SK-N-SH (cell line): ENCODE data around the gene FRMD7. TPM values are rescaled to one million over a fixed set of nuclear protein-coding genes. Genes with fewer than 3 reads are reported as not detected.

ENCODE experiments used
- CTCF ChIA-PET: fragments of 300-600, 350-600 bp; formaldehyde crosslinking; extraction: SDS; loops from one replicate; lab custom pipeline; 2021; lab: Yijun Ruan, JAX
- POLR2A ChIA-PET: fragments of 350-600 bp; sonication (Branson Sonifier 250); formaldehyde crosslinking; extraction: SDS; loops from one replicate; lab custom pipeline; 2020; ENCODE audit warnings: antibody characterized with exemption, inconsistent platforms; lab: Yijun Ruan, JAX
- DNase-seq: peaks from one replicate; pipeline ENCODE4 v3.0.0; 2012
- H2AFZ ChIP-seq: fragments of 200-600 bp; sonication (generic); 2 replicates; pipeline ENCODE4 v1.8.1; 2016; ENCODE audit warnings: antibody characterized with exemption, mild to moderate bottlenecking, low read depth
- H3F3A ChIP-seq: fragments of 200-600 bp; sonication (generic); replicated peaks from 2 replicates; pipeline ENCODE3; 2016; ENCODE audit warnings: antibody characterized with exemption, mild to moderate bottlenecking; ENCODE audit not compliant: insufficient read depth
- H3K27ac ChIP-seq, 2 experiments: fragments of 200-500 bp in 1 of 2; fragments of 200-600 bp in 1 of 2; sonication (Bioruptor generic) in 1 of 2; sonication (generic), shearing (Covaris generic) in 1 of 2; 2 replicates each; pipeline versions ENCODE4 v1.5.1 to v1.6.1; 2014 to 2016; ENCODE audit warnings: low read depth in 2 of 2, inconsistent platforms in 1 of 2, low read length in 1 of 2, mild to moderate bottlenecking in 1 of 2, mixed read lengths in 1 of 2
- H3K27me3 ChIP-seq: fragments of 200-600 bp; sonication (generic), shearing (Covaris generic); 2 replicates; pipeline ENCODE4 v1.6.1; 2016; ENCODE audit warnings: mixed run types; ENCODE audit not compliant: insufficient read depth
- H3K36me3 ChIP-seq, 2 experiments: fragments of 200-500 bp in 1 of 2; fragments of 200-600 bp in 1 of 2; sonication (Bioruptor generic) in 1 of 2; sonication (generic) in 1 of 2; replicated peaks in 1 of 2; 2 replicates each; pipeline versions ENCODE3 to v1.5.1; 2014 to 2016; ENCODE audit warnings: low read length in 1 of 2, mild to moderate bottlenecking in 1 of 2; ENCODE audit not compliant: insufficient read depth in 2 of 2, control insufficient read depth in 1 of 2
- H3K4me1 ChIP-seq, 2 experiments: fragments of 200-500 bp in 1 of 2; fragments of 200-600 bp in 1 of 2; sonication (Bioruptor generic) in 1 of 2; sonication (generic), shearing (Covaris generic) in 1 of 2; 2 replicates each; pipeline versions ENCODE4 v1.5.1 to v1.6.1; 2014 to 2016; ENCODE audit warnings: low read depth in 1 of 2, low read length in 1 of 2, mixed run types in 1 of 2; ENCODE audit not compliant: insufficient read depth in 2 of 2, control insufficient read depth in 1 of 2
- H3K4me2 ChIP-seq: fragments of 200-600 bp; sonication (generic), shearing (Covaris generic); 2 replicates; pipeline ENCODE4 v1.6.1; 2017; ENCODE audit warnings: mixed run types
- H3K4me3 ChIP-seq, 2 experiments: fragments of 200-500 bp in 1 of 2; fragments of 200-600 bp in 1 of 2; sonication (Bioruptor generic) in 1 of 2; sonication (generic), shearing (Covaris generic) in 1 of 2; 2 replicates each; pipeline versions ENCODE4 v1.5.1 to v1.8.1; 2014 to 2016; ENCODE audit warnings: low read depth in 2 of 2, inconsistent platforms in 1 of 2, low read length in 1 of 2, mild to moderate bottlenecking in 1 of 2, mixed read lengths in 1 of 2, moderate library complexity in 1 of 2
- H3K79me2 ChIP-seq: fragments of 200-600 bp; sonication (generic); 2 replicates; pipeline ENCODE4 v1.8.1; 2017; ENCODE audit warnings: mild to moderate bottlenecking; ENCODE audit not compliant: insufficient read depth
- H3K9ac ChIP-seq: fragments of 200-600 bp; sonication (generic); 2 replicates; pipeline ENCODE4 v1.6.1; 2017; ENCODE audit warnings: mixed run types
- H3K9me2 ChIP-seq: fragments of 200-600 bp; sonication (generic); 2 replicates; pipeline ENCODE4 v1.6.1; 2017; ENCODE audit warnings: mixed run types
- H3K9me3 ChIP-seq: fragments of 200-600 bp; sonication (generic); 2 replicates; pipeline ENCODE4 v1.6.1; 2017; ENCODE audit warnings: mixed run types, mild to moderate bottlenecking, moderate library complexity
- H4K20me1 ChIP-seq: fragments of 200-600 bp; sonication (generic); 2 replicates; pipeline ENCODE4 v1.6.1; 2017; ENCODE audit warnings: mild to moderate bottlenecking, mixed run types; ENCODE audit not compliant: insufficient read depth
- EZH2phosphoT487 ChIP-seq: fragments of 200-600 bp; sonication (generic); IDR thresholded peaks from 2 replicates; pipeline ENCODE4 v1.6.1; 2017; ENCODE audit warnings: low read depth, mixed run types, mild to moderate bottlenecking, antibody characterized with exemption, moderate library complexity, borderline replicate concordance
- FOXM1 ChIP-seq: IDR thresholded peaks from 2 replicates; pipeline ENCODE4 v1.4.0; 2012; ENCODE audit warnings: low read depth, mild to moderate bottlenecking
- GATA2 ChIP-seq: sonication (generic); formaldehyde crosslinking; IDR thresholded peaks from 2 replicates; pipeline ENCODE4 v1.5.0; 2020; ENCODE audit warnings: mild to moderate bottlenecking, missing genetic modification reagents
- JUND ChIP-seq: IDR thresholded peaks from 2 replicates; pipeline ENCODE4 v1.4.0; 2012
- NRF1 ChIP-seq: IDR thresholded peaks from 2 replicates; pipeline ENCODE4 v1.6.1; 2012; ENCODE audit warnings: low read depth, mild to moderate bottlenecking, low read length
- RCOR1 ChIP-seq: fragments of 150-350 bp; IDR thresholded peaks from 2 replicates; pipeline ENCODE4 v1.6.1; 2017; ENCODE audit warnings: antibody characterized with exemption, low read length
- RXRA ChIP-seq: IDR thresholded peaks from 2 replicates; pipeline ENCODE4 v1.4.0; 2012; ENCODE audit warnings: low read depth, mild to moderate bottlenecking, borderline replicate concordance
- SIN3A ChIP-seq: IDR thresholded peaks from 2 replicates; pipeline ENCODE4 v1.6.1; 2012; ENCODE audit warnings: low read depth, mild to moderate bottlenecking, low read length, moderate library complexity, borderline replicate concordance
- TCF12 ChIP-seq: IDR thresholded peaks from 2 replicates; pipeline ENCODE4 v1.4.0; 2012
- YY1 ChIP-seq: IDR thresholded peaks from 2 replicates; pipeline ENCODE4 v1.4.0; 2012; ENCODE audit warnings: low read depth, mild to moderate bottlenecking
- WGBS: methylation state at CpG from one replicate; pipeline ENCODE4 v1.1.6; 2017; ENCODE audit warnings: low lambda C conversion rate; 5-methylcytosine and 5-hydroxymethylcytosine counted together
- polyA plus RNA-seq, 3 experiments: library from polyadenylated mRNA; depleted of rRNA; stranded (reverse); fragments of >200 nt; gene quantifications; 2 replicates each; pipeline ENCODE4 v1.2.3, GENCODE V29; 2012
- TF ChIP-seq, protein P1 (sequence below): fragments of 200-600 bp; sonication (generic); IDR thresholded peaks from 2 replicates; pipeline ENCODE4 v1.6.1; 2017; ENCODE audit warnings: antibody characterized with exemption, mild to moderate bottlenecking, moderate library complexity
- TF ChIP-seq, protein P2 (sequence below): IDR thresholded peaks from 2 replicates; pipeline ENCODE4 v1.6.1; 2012; ENCODE audit warnings: mild to moderate bottlenecking, low read depth, low read length, moderate library complexity

The FRMD7 gene
- polyA plus RNA-seq, 1 of the 3 experiments (the other 2 are of a cell fraction), result not detected

DNA sequence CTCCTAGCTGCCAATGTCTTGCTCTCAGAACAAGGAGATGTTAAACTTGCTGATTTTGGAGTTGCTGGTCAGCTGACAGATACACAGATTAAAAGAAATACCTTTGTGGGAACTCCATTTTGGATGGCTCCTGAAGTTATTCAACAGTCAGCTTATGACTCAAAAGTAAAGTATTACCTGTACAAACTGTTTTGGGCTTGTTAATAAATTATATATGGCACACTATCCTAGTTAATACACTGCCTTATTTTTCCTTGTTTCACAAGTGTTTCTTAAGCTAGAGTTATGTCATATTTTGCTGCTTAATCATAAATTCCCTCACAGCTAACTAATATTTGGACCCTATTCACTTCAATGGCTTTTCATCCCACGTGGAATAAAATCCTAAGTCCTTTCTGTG lies 59.4 kb downstream of the FRMD7 start:
- Histone ChIP-seq H3K4me3 (no peak overlapping the region), H3K27me3 (no peaks in the 10 kb centered on the region; the same call in none of the 2 replicates), H3K27ac (no peak overlapping the region), H4K20me1 (no peaks in the 10 kb centered on the region), H2AFZ (no peak overlapping the region), H3K9me2 (no peaks in the 10 kb centered on the region), H3K9me3 (no peaks in the 10 kb centered on the region), H3K79me2 (no peaks in the 10 kb centered on the region), H3F3A (no peaks in the 10 kb centered on the region), H3K9ac (no peak overlapping the region), H3K4me2 (no peak overlapping the region), H3K36me3 (no peaks in the 10 kb centered on the region), H3K4me1 (no peaks in the 10 kb centered on the region; a peak in 1 of 4 replicates)
- WGBS, result 57% methylated on average over 1 of the region's 1 CpG
- no peak for DNase-seq
- ChIA-PET CTCF (interaction anchor here (1.7 to 4.5 kb wide), 2 partner anchors 10 to 227 kb away, joined by 4 to 16 read pairs; no protein-coding TSS in a partner anchor), POLR2A (no interaction called here)
- TF ChIP-seq FOXM1 (no peak), TCF12 (no peak), YY1 (no peak), EZH2phosphoT487 (no peak), SIN3A (no peak), GATA2 (CRISPR knock-in tag) (no peak), RXRA (no peak)
- TF ChIP-seq, protein P1, sequence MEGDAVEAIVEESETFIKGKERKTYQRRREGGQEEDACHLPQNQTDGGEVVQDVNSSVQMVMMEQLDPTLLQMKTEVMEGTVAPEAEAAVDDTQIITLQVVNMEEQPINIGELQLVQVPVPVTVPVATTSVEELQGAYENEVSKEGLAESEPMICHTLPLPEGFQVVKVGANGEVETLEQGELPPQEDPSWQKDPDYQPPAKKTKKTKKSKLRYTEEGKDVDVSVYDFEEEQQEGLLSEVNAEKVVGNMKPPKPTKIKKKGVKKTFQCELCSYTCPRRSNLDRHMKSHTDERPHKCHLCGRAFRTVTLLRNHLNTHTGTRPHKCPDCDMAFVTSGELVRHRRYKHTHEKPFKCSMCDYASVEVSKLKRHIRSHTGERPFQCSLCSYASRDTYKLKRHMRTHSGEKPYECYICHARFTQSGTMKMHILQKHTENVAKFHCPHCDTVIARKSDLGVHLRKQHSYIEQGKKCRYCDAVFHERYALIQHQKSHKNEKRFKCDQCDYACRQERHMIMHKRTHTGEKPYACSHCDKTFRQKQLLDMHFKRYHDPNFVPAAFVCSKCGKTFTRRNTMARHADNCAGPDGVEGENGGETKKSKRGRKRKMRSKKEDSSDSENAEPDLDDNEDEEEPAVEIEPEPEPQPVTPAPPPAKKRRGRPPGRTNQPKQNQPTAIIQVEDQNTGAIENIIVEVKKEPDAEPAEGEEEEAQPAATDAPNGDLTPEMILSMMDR, result no peak

DNA sequence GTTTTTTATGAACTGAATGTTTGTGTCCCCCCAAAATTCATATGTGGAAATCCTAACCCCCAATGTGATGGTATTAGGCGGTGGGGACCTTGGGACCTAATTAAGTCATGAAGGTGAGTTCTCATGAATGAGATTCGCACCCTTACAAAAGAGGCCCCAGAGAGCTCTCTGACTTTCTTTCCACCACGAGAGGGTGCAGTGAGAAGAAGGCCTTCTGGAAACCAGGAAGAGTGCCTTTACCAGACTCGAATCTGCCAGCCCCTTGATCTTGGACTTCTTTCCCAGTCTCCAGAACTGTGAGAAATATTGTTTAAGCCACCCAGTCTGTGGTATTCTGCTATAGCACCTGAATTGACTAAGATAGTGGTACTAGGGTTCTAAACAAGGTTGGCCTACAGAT lies 64.0 kb downstream of the FRMD7 start:
- Histone ChIP-seq H4K20me1 (no peaks in the 10 kb centered on the region), H3K4me3 (no peak overlapping the region), H3K9me3 (no peaks in the 10 kb centered on the region), H3K4me2 (no peak overlapping the region), H3K27me3 (no peaks in the 10 kb centered on the region; the same call in 1 of the 2 replicates), H3K27ac (no peak overlapping the region), H2AFZ (no peak overlapping the region), H3K9ac (no peak overlapping the region), H3F3A (no peaks in the 10 kb centered on the region), H3K36me3 (no peaks in the 10 kb centered on the region), H3K4me1 (no peaks in the 10 kb centered on the region; a peak in 1 of 4 replicates), H3K79me2 (no peaks in the 10 kb centered on the region), H3K9me2 (no peaks in the 10 kb centered on the region)
- DNase-seq, result no peak
- ChIA-PET POLR2A (no interaction called here), CTCF (no interaction called here)
- WGBS, result 29% methylated on average over 4 of the region's 4 CpGs
- TF ChIP-seq RCOR1 (no peak), EZH2phosphoT487 (no peak), JUND (no peak)

DNA sequence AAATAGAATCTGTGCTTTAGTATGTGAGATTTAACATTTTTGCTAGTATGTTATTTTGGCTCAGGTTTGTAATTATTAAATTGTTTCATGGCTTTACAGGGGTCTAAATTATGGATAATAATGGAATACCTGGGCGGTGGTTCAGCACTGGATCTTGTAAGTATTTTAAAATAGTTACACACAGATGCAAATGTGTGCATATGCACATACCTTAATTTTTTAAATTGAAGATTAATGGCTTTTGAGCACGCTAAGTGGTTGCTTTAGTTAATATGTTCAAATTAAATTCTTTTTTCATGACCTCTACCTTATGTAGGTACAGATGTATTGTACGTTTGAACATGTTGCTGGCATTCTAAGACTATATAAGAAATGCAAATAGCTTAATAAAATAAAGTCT lies 64.5 kb downstream of the FRMD7 start:
- Histone ChIP-seq H2AFZ (no peak overlapping the region), H3K9me3 (no peaks in the 10 kb centered on the region), H3K79me2 (no peaks in the 10 kb centered on the region), H3K9me2 (no peaks in the 10 kb centered on the region), H3K27me3 (no peaks in the 10 kb centered on the region; the same call in 1 of the 2 replicates), H3K36me3 (no peaks in the 10 kb centered on the region), H3K4me3 (no peak overlapping the region), H3K4me2 (no peak overlapping the region), H3K4me1 (no peaks in the 10 kb centered on the region; a peak in 1 of 4 replicates), H3K9ac (no peak overlapping the region), H3K27ac (no peak overlapping the region), H4K20me1 (no peaks in the 10 kb centered on the region), H3F3A (no peaks in the 10 kb centered on the region)
- no peak for TF ChIP-seq TCF12
- no peak for TF ChIP-seq NRF1
- TF ChIP-seq, protein P2, sequence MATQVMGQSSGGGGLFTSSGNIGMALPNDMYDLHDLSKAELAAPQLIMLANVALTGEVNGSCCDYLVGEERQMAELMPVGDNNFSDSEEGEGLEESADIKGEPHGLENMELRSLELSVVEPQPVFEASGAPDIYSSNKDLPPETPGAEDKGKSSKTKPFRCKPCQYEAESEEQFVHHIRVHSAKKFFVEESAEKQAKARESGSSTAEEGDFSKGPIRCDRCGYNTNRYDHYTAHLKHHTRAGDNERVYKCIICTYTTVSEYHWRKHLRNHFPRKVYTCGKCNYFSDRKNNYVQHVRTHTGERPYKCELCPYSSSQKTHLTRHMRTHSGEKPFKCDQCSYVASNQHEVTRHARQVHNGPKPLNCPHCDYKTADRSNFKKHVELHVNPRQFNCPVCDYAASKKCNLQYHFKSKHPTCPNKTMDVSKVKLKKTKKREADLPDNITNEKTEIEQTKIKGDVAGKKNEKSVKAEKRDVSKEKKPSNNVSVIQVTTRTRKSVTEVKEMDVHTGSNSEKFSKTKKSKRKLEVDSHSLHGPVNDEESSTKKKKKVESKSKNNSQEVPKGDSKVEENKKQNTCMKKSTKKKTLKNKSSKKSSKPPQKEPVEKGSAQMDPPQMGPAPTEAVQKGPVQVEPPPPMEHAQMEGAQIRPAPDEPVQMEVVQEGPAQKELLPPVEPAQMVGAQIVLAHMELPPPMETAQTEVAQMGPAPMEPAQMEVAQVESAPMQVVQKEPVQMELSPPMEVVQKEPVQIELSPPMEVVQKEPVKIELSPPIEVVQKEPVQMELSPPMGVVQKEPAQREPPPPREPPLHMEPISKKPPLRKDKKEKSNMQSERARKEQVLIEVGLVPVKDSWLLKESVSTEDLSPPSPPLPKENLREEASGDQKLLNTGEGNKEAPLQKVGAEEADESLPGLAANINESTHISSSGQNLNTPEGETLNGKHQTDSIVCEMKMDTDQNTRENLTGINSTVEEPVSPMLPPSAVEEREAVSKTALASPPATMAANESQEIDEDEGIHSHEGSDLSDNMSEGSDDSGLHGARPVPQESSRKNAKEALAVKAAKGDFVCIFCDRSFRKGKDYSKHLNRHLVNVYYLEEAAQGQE, result no peak
- 46% methylated on average over 3 of the region's 3 CpGs for WGBS
- DNase-seq, result no peak
- ChIA-PET POLR2A (no interaction called here), CTCF (interaction anchor here (3.2 kb wide), 1 partner anchor 8 kb away, joined by 16 read pairs; no protein-coding TSS in a partner anchor)
